ENCODE measurements around the gene STRN3.

Gene STRN3

DNA sequence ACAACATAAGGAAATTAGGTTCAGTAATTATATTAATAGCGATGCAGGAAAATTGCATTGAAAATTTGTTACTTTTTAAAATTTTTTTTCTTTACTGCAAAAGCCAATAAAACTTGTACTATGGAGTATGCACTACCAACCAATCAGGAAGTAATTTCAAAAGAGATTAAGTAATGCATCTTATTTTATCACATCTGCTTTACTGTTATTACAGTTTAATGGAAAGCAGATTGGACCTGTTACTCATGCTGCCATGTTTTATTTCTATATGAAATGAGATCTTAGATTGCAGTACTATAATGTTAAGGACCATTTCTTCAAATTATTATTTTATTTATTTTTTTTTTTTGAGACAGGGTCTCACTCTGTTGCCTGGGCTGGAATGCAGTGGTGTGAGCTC lies 1.7 kb upstream of the STRN3 start:
- no peak overlapping the region for H3K9ac ChIP-seq
- H3K36me3 ChIP-seq (ENCODE audit: control insufficient read depth, insufficient read depth, low read length), result no peaks in the 10 kb centered on the region
- H3K4me3 ChIP-seq (ENCODE audit: low read depth, low read length), result no peak overlapping the region
- no peak overlapping the region for H3K4me2 ChIP-seq (ENCODE audit: low read length)
- no peaks in the 10 kb centered on the region for H3K27me3 ChIP-seq (ENCODE audit: control insufficient read depth, insufficient read depth, low read length)
- H3K79me2 ChIP-seq, result peaks cover 38% of the 10 kb centered on the region
- H3K4me1 ChIP-seq, result no peaks in the 10 kb centered on the region
- H3K9me3 ChIP-seq (ENCODE audit: control insufficient read depth, low read length), result no peaks in the 10 kb centered on the region
- no peak overlapping the region for H3K27ac ChIP-seq
- no peak overlapping the region for H2AFZ ChIP-seq
- TF ChIP-seq CTCF (IDR thresholded peaks at IDR 0.05), result no peak

- peak overlapping the region; percentile 97 for H3K27ac ChIP-seq
- H3K27me3 ChIP-seq (ENCODE audit: control insufficient read depth, insufficient read depth, low read length), result no peaks in the 10 kb centered on the region
- no peaks in the 10 kb centered on the region for H3K36me3 ChIP-seq (ENCODE audit: control insufficient read depth, insufficient read depth, low read length)
- H3K79me2 ChIP-seq, result peaks cover 33% of the 10 kb centered on the region
- H3K4me3 ChIP-seq (ENCODE audit: low read depth, low read length), result peak overlapping the region; percentile 93
- peak overlapping the region; percentile 58 for H3K4me2 ChIP-seq (ENCODE audit: low read length)
- TF ChIP-seq CTCF (IDR thresholded peaks at IDR 0.05), result no peak
- no peaks in the 10 kb centered on the region for H3K4me1 ChIP-seq
- peak overlapping the region; percentile 95 for H2AFZ ChIP-seq
- peak overlapping the region; percentile 42 for H3K9ac ChIP-seq
- H3K9me3 ChIP-seq (ENCODE audit: control insufficient read depth, low read length), result no peaks in the 10 kb centered on the region
Observed at GRCh38 chr14:31026450-31027235, 464 bp upstream of the STRN3 start.

DNA sequence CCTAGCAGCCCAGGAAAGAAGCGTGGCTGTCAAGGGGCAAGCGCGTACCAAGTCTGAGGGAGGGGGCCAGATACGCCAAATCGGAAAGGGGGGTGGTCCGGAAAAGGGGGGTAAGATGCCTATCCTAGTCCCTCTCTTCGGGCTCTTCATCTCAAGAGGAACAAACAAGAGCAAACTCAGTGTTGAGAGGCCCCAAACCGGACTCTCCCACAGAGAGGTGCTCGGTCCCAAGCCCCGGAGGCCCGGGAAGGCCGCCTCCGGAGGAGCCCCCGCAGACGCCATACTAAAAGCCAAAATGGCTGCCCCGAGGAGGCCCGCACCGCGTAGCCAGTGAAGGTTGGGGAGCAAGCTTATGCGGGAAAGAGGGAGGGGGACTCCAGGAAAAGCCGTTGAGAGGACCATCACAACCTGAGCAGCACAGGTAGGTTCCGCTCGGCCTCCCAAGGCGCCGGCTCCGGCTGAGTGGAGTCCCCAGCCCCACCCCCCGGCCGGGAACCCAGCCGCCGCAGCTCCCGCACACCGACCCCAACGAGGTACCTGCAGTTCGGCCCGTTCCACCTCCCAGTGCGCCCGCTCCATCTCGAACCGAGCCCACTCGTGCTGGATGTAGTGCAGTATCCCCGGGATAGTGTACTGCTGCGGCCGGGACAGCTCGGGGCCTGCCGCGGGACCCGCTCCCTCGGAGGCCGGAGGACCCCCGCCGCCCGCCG lies 657 bp downstream of the STRN3 start, which contains the start of gene AP4S1:
TSS of gene AP4S1 (plus strand) at position 283 of the 710 bp plus-strand sequence. CDS start 40,548 bp downstream, outside the sequence.
- Histone ChIP-seq H3K27ac (peak within 1 kb of the TSS; percentile 97), H3K36me3 (ENCODE audit: control insufficient read depth, insufficient read depth, low read length) (no peaks in the 10 kb centered on the region), H3K4me3 (ENCODE audit: low read depth, low read length) (peak within 1 kb of the TSS; percentile 93), H3K9ac (peak within 1 kb of the TSS; percentile 94), H3K27me3 (ENCODE audit: control insufficient read depth, insufficient read depth, low read length) (no peaks in the 10 kb centered on the region), H3K4me2 (ENCODE audit: low read length) (peak within 1 kb of the TSS; percentile 76), H3K79me2 (peaks cover 33% of the 10 kb centered on the region), H2AFZ (peak within 1 kb of the TSS; percentile 95), H3K4me1 (no peaks in the 10 kb centered on the region), H3K9me3 (ENCODE audit: control insufficient read depth, low read length) (no peaks in the 10 kb centered on the region)
- no peak for TF ChIP-seq CTCF (IDR thresholded peaks at IDR 0.05)

- Histone ChIP-seq H3K27ac (peak overlapping the region; percentile 97), H3K4me1 (no peaks in the 10 kb centered on the region), H3K9ac (peak overlapping the region; percentile 94), H3K4me2 (ENCODE audit: low read length) (peak overlapping the region; percentile 76), H3K27me3 (ENCODE audit: control insufficient read depth, insufficient read depth, low read length) (no peaks in the 10 kb centered on the region), H2AFZ (peak overlapping the region; percentile 95), H3K79me2 (peaks cover 32% of the 10 kb centered on the region), H3K36me3 (ENCODE audit: control insufficient read depth, insufficient read depth, low read length) (no peaks in the 10 kb centered on the region), H3K4me3 (ENCODE audit: low read depth, low read length) (peak overlapping the region; percentile 93), H3K9me3 (ENCODE audit: control insufficient read depth, low read length) (no peaks in the 10 kb centered on the region)
- TF ChIP-seq CTCF (IDR thresholded peaks at IDR 0.05), result no peak
Observed at GRCh38 chr14:31024577-31025366, 1.4 kb downstream of the STRN3 start.
